Activated gamma-delta T cell treated with Interleukin-2 at 50 U/mL for 16 hours (primary cell): ENCODE measurements around the gene AIFM3.
"Not testable (repeated sequence)": the region's sequence is repeated elsewhere in the genome, so short reads cannot be mapped to it uniquely, and the experiment has no call there.

ENCODE experiments used
- DNase-seq: peaks from one replicate; pipeline ENCODE4 v3.0.0-alpha.2; 2020

Gene AIFM3

DNA sequence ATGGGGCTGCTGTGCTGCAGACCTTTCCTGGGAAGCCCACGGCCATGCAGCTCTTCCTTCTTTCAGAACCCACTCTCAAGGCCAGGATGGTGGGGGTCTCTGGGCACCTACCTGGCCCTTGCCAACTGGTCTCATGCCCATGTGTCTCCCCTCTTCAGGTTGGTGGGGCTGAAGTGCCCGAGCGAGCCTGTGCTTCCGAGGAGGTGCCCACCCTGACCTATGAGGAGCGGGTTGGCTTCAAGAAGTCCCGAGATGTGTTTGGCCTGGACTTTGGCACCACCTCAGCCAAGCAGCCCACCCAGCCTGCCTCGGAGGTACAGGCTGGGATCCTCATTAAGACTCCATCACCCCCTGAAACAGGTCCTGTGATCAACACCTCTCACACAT, 25.0 kb downstream of the AIFM3 start:
- no peak for DNase-seq

DNA sequence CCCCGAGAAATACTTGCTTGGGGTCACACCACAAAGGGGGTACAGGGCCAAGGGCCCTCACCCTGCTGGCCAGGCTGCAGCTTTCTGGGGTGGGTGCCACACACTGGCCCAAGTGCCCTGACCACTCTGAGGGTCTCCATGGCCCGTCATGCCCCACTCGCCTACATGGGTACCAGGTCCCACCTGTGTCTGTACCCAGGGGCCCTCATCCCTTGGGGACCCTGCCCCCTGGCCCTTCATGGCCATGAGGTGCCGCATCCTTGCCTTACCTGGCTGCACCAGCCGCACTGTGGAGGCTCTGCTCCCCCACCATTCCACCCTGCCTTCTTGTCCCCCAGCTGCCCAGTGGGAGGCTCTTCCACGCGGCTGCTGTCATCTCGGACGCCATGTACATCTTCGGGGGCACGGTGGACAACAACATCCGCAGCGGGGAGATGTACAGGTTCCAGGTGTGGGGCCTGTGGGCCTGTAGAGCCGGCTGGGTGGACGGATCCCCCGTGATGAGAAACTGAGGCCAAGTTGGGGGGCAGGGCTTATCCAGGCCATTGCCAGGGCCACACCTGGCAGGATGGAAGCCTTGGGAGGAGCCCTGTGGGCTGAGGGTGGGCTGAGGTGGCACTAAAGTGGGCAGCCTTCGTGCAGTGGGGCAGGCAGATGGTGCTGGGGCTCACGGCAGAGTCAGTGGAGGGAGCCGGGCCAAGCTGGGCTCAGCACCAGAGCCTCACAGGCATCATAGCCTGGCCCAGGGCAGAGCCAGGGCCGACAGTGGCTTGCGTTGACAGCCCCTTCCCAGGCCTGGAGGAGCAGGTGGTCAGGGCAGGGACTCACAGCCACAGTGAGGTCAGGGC, 25.6 kb downstream of the AIFM3 start:
- DNase-seq, result no peak

DNA sequence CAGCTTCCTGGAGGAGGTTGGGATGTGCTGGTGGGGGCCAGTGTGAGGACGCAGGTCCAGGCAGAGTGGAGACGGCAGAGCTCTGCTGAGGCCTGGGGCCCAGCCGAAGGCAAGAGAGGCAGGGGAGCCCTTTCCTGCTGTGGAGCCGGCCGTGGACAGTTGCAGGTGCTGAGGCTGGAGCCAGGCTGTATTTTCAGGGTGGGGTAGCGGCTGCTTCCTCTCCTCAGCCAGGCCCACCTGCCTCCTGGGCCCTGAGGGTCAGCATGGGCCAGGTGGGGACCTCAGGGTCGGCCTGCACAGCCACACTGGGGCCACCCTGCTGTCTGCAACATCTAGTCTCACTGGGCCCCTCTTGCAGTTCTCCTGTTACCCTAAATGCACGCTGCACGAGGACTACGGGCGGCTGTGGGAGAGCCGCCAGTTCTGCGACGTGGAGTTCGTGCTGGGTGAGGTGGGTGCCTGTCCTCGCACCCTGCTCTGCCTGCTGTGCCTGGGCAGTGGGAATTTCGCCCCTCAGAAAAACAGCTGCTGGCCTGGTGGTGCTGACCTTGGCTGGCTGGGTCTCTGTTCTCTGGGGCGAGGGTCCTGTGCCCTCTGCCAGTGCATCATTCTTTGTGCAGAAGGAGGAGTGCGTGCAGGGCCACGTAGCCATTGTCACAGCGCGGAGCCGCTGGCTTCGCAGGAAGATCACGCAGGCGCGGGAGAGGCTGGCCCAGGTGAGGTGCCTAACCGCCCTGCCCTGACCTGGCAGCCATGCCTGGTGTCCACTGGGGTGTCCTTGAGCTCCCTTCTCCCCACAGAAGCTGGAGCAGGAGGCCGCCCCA, 26.5 kb downstream of the AIFM3 start:
- no peak for DNase-seq

DNA sequence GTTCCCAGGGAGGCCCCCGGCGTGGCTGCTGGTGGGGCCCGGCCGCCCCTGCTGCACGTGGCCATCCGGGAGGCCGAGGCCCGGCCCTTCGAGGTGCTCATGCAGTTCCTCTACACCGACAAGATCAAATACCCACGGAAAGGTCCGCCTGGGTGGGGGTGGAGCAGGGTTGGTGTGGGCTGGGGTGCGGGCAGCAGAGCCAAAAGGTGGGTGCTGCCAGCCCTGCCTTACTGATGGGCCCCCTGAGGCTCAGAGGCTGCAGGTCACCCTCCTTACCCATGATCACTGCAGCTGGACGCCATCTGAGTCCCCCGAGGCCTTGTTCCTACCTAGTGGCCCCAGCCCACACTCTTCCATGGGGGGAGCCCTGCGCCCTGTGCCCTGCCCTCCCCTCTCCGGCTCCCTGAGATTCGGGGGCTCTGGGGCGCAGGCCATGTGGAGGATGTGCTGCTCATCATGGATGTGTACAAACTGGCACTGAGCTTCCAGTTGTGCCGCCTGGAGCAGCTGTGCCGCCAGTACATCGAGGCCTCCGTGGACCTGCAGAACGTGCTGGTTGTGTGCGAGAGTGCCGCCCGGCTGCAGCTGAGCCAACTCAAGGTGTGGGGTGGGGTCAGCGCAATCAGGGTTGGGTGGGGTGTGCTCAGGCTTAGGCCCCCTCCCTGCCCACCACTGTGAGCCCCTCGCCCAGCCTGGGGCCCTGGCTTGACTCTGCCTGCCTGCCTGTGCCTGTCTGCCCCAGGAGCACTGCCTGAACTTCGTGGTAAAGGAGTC, 27.3 kb downstream of the AIFM3 start:
- no peak for DNase-seq

DNA sequence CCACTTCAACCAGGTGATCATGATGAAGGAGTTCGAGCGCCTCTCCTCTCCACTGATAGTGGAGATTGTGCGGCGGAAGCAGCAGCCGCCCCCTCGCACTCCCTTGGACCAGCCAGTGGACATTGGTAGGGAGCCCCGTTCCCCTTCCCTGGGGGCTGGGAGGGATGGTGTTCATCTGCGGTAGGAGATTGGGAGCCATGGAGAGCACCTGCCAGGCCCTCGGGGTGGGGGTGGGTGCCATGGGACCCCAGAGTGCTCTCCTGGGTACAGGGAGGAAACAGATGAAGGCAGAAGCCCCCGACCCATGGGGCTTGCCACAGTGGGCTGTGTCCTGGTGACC, 27.8 kb downstream of the AIFM3 start:
- DNase-seq, result no peak

DNA sequence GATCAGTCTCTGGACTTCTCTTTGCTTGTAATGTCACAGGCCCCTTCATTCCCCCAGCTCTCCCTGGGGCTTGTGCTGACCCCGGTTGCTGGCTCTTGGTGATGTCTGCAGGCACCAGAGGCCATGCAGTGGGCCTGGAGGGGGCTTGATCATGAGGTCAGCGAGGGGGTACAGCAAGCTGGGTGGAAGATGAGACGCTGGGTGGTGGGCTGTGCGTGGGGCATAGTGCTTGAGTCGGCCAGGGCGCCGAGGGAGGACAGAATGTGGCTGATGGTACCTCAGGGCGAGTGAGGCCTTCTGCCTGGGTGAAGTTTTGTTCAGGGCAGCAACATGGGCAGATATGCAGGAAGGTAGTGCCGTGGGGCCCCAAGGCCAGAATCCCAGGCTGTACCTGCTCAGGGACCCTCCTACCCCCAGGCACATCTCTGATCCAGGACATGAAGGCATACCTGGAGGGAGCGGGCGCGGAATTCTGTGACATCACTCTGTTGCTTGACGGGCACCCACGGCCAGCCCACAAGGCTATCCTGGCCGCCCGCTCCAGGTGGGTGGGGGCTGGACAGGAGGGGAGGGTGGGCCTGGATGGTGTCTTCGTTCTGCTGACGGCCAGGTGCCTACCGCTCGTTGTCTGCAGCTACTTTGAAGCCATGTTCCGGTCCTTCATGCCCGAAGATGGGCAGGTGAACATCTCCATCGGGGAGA, 28.4 kb downstream of the AIFM3 start:
- no peak for DNase-seq

DNA sequence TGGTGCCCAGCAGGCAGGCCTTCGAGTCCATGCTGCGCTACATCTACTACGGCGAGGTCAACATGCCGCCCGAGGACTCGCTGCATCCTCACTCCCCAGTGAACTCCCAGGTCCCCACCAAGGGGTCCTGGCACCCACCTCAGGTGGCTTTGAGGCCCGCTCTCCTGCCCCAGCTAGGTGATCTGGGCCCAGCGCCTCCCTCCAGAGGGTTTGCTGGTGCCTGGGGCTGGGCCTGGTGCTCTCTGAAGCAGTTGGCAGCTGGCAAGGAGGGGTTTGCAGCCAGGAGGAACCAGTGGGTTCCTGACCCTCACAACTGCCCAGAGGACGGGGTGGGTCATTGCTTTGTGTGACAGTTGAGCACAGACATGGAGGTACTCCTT, 29.0 kb downstream of the AIFM3 start:
- no peak for DNase-seq

DNA sequence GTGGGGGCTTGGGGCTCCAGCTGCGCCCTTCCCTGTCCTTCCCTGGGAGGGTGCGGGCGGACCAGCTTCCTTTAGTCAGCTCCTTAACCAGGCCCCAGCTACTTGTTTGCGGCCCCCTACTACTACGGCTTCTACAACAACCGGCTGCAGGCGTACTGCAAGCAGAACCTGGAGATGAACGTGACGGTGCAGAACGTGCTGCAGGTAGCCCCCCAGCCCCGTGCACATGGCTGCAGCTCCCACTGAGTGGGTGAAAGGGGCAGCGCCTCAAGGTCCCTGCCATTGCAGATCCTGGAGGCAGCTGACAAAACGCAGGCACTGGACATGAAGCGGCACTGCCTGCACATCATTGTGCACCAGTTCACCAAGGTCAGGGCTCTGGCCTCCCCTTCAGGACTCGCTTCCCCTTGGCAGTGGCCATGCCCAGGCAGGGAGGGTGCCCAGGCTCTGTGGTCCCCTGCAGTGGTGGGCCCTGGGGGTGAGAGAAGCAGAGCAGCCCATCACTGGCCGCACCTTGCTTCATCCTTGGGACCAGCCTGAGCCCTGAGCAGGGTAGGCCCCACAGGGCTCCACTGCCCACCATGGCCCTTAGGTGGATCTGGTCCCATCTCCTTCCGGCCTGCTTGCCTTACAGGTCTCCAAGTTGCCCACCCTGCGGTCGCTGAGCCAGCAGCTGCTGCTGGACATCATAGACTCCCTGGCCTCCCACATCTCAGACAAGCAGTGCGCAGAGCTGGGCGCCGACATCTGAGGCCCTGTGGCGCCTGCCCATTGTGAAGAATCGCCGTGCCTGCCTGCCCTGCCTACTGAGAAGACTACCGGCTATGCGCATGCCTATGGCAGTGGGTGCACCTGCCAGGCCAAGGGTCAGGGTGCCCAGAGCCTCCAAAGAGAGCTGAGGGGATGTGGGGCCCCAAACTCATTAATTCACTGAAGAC, 29.8 kb downstream of the AIFM3 start:
- no peak for DNase-seq

DNA sequence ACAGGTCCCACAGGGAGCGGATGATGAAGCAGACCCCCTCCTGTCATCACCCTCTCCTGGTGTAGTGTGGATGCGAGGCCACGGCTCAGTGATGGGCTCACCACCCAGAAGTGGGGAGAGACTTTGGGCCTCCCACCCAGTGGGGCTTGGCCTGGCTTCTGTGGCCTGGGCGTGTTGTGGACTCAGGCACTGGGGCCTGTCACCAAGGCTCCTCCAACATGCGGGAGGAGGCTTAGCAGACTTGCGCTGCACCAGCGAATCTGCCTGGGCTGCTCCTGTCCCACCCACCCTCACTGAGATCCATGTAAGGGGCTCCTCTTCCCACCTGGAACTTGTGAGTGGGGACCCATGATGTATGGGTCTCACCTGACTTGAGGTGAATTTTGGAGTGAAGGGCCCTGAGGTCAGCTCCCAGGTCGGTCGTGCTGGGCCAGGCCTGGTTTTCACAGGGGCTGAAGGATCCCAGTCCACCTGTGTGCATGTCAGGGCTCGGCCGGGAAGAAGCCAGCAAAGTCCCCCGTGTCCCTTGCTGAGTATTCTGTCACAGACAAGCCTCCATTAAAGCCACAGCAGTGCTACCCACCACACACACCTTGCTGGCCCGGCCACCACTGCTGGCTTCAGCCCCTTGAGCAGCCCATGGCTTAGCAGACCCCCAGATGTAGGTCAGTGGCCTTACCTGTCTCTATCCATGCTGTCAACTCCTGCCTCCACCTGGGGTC, 30.6 kb downstream of the AIFM3 start:
- no peak for DNase-seq

DNA sequence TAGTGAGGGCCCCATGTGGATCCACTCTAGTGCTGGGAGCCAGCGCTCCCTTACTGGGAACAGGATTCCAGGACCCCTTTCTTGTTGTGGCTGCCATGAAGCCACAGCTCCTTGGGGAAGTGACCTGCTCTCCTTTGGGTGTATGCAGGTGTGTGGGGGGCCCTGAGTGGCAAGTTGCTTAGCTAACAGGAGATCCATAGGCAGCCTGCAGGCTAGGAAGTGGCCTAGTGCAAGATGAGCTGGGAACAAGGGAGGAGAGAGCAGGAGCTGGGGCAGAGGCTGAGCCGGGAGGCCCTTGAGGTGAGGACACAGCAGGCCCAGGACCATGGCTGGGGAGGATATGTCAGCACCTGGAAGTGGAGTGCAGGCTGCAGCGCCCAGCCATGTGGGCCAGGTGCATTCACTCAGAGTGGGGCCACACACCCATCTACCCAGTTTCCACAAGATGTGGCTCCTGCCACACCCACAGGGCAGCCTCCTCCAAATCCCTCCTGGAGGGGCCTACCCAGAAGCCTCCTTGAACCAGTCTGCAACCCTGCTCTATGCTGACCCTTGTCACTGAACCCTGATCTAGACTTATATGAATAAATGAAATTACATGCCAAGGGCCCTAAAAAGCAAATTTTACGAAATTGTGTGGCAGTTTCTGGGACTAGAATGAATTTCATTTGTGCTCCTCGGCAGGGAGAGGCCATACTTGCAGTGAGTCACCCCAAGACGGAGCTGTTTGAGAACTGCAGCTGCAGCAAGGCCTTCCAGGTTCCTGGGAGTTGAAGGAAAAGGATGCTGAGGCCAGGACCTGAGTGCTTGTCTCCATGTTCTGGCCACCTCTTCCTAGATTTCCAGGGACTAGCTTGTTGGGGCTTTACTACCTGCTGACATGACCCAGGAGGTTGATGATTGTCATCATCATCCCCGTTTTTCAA, 31.6 kb downstream of the AIFM3 start:
- DNase-seq, result no peak

DNA sequence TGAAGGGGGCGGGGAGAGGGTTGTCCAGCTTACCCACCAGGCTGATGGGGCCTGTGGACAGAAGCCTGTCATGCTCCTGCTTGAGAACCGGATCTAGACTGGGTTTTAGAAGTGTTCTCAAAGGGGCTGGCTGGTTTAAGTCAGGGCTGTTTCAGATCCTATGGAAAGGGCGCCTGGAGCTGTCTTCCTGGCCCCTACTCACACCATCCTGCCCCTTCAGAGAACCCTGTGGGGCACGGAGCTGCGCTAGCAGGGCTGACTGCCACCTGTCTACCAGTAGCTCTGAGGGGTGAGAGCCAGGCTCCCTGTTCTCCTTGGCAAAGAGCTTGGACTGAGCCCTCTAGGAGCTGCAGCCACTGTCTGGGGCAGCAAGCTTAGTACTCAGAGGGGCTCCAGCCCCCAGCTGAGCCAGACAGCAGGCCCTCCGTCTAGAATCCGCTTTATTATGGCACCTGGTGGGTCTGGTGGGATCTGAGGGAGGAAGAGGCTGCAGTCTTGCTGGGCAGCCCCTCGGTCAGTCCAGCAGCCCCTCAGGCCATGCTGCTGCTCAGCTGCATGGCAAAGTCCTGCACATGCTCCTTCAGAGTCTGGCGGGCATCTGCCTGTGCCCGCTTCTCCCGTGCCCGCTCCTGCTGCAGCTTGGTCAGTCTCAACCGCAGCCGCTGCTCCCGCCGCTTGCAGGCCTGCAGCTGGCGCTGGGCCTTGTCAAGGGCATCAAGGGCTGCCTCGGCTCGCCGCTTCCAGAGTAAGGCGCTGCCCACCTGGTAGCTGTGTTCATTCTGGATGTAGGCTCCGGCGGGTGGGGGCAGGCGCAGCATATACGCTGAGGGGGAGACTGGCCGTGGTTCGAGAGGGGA, 32.5 kb downstream of the AIFM3 start:
- no peak for DNase-seq

DNA sequence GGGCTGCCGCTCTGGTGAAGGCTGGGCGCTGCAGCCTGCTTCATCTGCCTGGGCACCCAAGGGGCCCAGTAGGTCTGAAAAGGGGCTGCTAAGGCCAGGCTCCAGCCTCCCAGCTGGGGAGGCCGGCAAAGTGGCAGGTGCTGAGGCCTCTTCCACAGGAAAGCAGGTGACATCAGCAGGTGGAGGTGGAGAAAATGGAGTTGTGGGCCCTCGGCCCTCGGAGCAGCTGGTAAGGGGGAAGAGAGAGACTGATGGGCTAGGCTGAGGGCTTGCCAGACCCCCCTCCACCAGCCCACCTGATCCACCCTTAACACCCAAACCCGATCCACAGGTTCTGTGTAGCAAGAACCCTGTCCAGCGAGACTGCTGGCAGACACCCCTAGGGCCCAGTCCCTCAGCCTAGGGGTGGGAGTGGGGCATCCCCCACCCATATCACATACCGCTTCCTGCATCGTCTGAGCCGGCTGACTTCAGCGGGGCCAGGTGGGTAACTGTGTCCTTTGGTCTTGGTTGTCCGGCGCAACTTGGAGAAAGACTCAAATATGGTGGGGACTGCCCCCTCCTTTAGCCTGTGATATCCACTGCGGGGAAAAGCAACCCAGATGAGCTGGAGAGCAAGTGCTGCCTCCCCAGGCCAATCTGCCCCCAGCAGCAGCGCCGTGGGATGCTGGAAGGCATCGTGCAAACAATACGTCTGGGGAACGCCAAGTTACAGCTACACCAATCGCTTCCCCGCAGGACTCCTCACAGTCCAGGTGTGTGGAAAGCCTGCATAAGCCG, 33.3 kb downstream of the AIFM3 start:
- DNase-seq, result no peak

DNA sequence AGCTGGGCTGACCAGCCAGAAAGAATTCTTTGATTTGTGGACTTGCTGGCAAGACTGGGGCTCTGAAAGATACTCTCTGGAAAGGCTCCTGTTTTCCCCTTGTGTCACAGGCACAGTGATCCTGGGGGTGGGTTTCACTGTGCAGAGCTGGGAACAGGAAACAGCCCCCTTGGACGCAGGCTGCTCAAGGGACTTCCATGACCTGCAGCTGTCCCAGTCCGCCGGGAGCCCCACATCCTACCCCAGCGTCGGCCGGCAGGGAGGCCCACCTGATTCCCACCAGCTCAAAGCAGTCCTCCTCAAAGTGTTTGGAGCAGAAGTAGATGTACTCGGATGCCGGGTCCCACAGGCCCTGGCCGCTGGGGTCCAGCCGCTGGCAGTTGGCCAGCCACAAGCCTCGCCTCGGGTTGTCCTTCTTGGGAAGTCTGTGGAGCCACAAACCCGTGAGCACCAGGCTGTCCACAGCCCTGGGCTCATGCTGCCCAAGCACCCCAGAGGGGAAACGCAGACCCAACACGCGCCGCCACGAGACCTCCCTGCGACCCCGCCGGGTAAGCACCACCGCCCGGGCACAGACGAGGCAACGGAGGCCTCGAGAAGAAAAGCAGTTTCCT, 34.0 kb downstream of the AIFM3 start:
- DNase-seq, result no peak

DNA sequence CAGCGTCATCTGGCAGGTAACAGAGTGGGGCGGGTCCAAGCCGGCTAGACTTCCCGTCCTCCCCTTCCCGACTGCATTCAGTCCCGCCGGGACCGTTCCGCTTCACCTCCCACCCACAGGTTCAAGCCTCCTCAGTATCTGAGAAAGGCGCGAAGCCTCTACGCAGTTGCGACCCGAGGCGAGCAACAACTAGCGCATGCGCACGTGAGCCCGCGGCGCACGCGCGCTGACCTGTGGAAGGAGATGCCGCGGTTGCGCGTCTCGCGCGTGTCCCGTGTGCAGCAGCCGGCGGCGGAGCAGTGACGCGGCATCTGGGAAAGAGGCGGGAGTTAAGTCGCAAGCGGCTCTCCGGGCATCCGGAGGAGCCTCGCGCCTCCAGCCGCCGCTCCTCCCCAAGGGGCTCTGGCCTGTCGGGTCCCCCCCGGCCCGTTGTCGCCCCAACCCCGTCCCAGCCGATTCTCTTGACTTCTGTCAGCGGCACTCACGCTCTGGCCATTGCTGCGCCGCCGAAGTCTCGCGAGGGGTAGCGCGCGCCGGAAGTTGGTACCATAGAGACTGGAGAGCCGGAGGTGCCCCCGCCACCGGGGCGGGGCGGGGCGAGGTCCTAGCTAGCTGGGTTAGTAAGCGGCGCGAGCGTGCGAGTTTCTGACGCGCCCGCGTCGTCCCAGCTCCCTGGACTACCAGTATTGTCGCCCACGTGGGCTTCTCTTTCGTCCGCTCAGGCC, 34.7 kb downstream of the AIFM3 start, which contains the start of gene THAP7:
THAP7 (minus strand) TSS at position 518 of the 725 bp plus-strand sequence; CDS start at position 311, 207 bp downstream.
- peak; percentile 97 for DNase-seq

DNA sequence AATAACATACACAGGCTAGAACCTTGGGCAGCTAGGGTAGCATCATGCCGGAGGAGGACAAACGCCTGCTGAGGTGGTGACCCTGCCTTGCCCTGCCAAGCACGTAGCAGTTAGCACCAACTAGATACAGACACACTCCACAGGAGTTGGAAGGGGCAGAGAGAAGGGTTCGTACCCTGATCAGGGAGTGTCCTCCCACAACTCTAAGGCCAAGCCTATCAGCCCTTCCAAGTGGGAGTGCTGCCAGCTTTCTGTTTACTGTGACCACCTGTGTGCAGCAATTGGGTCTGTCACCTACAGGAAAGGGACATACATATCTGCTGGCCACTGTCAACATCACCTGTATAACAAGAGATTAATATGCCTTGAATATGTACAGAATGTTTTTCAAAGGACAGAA, 36.7 kb downstream of the AIFM3 start:
- DNase-seq, result no peak

DNA sequence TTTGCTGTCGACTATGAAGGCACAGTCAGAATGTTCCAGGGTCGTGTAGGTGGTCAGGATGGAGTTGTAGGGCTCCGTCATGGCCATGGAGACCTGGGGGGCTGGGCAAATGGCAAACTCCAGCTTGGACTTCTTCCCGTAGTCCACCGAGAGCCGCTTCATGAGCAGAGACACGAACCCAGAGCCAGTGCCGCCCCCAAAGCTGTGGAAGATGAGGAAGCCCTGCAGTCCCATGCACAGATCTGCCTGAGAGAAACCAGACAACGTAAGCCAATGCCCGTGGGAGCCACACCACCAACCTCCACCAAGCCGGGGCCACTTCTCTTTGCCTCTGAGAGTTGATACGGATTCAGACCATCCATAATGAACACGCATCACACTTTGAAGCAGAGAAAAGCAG, 42.2 kb downstream of the AIFM3 start:
- DNase-seq, result not testable (repeated sequence)
